ENCODE measurements around the gene PHLDB1.

DNA sequence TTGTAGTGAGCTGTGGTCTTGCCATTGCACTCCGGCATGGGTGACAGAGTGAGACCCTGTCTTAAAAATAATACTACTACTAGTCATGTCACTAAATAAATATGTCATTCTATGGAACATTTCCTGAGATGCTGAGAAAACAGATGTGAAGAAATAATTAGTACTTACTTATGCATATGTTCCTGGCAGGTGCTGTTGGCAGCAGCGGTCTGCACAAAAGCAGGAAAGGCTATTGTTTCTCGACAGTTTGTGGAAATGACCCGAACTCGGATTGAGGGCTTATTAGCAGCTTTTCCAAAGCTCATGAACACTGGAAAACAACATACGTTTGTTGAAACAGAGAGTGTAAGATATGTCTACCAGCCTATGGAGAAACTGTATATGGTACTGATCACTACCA is 26.4 kb upstream of the PHLDB1 start:
- TF ChIP-seq, protein P1, sequence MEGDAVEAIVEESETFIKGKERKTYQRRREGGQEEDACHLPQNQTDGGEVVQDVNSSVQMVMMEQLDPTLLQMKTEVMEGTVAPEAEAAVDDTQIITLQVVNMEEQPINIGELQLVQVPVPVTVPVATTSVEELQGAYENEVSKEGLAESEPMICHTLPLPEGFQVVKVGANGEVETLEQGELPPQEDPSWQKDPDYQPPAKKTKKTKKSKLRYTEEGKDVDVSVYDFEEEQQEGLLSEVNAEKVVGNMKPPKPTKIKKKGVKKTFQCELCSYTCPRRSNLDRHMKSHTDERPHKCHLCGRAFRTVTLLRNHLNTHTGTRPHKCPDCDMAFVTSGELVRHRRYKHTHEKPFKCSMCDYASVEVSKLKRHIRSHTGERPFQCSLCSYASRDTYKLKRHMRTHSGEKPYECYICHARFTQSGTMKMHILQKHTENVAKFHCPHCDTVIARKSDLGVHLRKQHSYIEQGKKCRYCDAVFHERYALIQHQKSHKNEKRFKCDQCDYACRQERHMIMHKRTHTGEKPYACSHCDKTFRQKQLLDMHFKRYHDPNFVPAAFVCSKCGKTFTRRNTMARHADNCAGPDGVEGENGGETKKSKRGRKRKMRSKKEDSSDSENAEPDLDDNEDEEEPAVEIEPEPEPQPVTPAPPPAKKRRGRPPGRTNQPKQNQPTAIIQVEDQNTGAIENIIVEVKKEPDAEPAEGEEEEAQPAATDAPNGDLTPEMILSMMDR (optimal IDR thresholded peaks at IDR 0.05 in 1 of 3, IDR thresholded peaks at IDR 0.05 in 1 of 3, conservative IDR thresholded peaks at IDR 0.05 in 1 of 3; ENCODE audit: extremely low read depth in 1 of 3, insufficient read depth in 2 of 3, low read length in 3 of 3): no peak
- TF ChIP-seq EZH2 (IDR thresholded peaks at IDR 0.05; ENCODE audit: low read length): no peak

All from keratinocyte (primary cell).